ENCODE measurements around the gene RACGAP1.
A peak's percentile ranks its signal among the peaks of the same experiment; 100 is the strongest.

Gene RACGAP1

GRCh38 chr12:49954863-49955830 lies 70.1 kb downstream of the RACGAP1 start:
- DNase-seq (ENCODE audit: low spot score): no peak

GRCh38 chr12:49953961-49954846 lies 71.1 kb downstream of the RACGAP1 start:
- DNase-seq (ENCODE audit: low spot score): no peak

- DNase-seq (ENCODE audit: low spot score): no peak
Measured at GRCh38 chr12:49953151-49953550, 72.1 kb downstream of the RACGAP1 start.

- no peak for DNase-seq (ENCODE audit: low spot score)
Measured at GRCh38 chr12:49952391-49953055, 72.8 kb downstream of the RACGAP1 start.

- DNase-seq (ENCODE audit: low spot score): no peak
Measured at GRCh38 chr12:49951411-49952240, 73.7 kb downstream of the RACGAP1 start.

- DNase-seq (ENCODE audit: low spot score): no peak
Measured at GRCh38 chr12:49950273-49951251, 74.7 kb downstream of the RACGAP1 start, which contains the start of gene AQP2. TSS of gene AQP2 (plus strand) at chr12:49950737. CDS start at chr12:49950831, 94 bp downstream.

- DNase-seq (ENCODE audit: low spot score): no peak
Measured at GRCh38 chr12:49949866-49950265, 75.4 kb downstream of the RACGAP1 start.

GRCh38 chr12:49948866-49949845 lies 76.1 kb downstream of the RACGAP1 start:
- no peak for DNase-seq (ENCODE audit: low spot score)

- no peak for DNase-seq (ENCODE audit: low spot score)
Measured at GRCh38 chr12:49947593-49948226, 77.6 kb downstream of the RACGAP1 start.

- no peak for DNase-seq (ENCODE audit: low spot score)
Measured at GRCh38 chr12:49946497-49946896, 78.8 kb downstream of the RACGAP1 start.

- DNase-seq (ENCODE audit: low spot score): no peak
Measured at GRCh38 chr12:49946086-49946485, 79.2 kb downstream of the RACGAP1 start.

- peak; percentile 92 for DNase-seq (ENCODE audit: low spot score)
Measured at GRCh38 chr12:49945394-49946080, 79.8 kb downstream of the RACGAP1 start.

- no peak for DNase-seq (ENCODE audit: low spot score)
Measured at GRCh38 chr12:49944718-49945117, 80.6 kb downstream of the RACGAP1 start.

GRCh38 chr12:49944046-49944445 lies 81.2 kb downstream of the RACGAP1 start:
- DNase-seq (ENCODE audit: low spot score): no peak

- DNase-seq (ENCODE audit: low spot score): no peak
Measured at GRCh38 chr12:49943625-49943960, 81.7 kb downstream of the RACGAP1 start.

- no peak for DNase-seq (ENCODE audit: low spot score)
Measured at GRCh38 chr12:49942921-49943624, 82.2 kb downstream of the RACGAP1 start.

- DNase-seq (ENCODE audit: low spot score): no peak
Measured at GRCh38 chr12:49942512-49942893, 82.8 kb downstream of the RACGAP1 start.
